HG03095 (cell line): ENCODE results near the gene SLC38A9.
"Not testable (repeated sequence)": the region's sequence is repeated elsewhere in the genome, so short reads cannot be mapped to it uniquely, and the experiment has no call there.

Experiments used
- ATAC-seq: cut with Tn5 transposase; IDR thresholded peaks from one replicate; pipeline ENCODE4 v1.9.1; 2021; ENCODE audit warnings: moderate library complexity; ENCODE audit not compliant: unreplicated experiment

Gene SLC38A9

DNA sequence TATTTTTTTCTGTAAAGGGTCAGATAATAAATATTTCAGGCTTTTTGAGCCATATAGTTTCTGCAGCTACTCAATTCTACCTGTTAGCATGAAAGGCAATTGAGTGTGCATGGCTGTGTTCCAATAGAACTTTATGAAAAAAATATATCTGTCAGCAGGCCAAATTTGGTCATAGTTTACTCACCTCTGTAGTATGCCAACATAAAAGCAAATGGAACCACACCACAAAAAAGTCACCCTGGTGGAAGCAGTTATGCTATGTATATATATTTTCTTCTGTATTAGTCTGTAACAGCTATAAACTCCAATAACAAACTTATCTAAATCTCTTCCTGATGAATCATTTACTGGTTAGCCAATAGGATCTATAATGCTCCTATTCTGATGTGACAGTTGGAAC, 3.4 kb downstream of the SLC38A9 start:
- no peak for ATAC-seq

GRCh38 chr5:55706230-55706629, 5.9 kb downstream of the SLC38A9 start:
- ATAC-seq = no peak

DNA sequence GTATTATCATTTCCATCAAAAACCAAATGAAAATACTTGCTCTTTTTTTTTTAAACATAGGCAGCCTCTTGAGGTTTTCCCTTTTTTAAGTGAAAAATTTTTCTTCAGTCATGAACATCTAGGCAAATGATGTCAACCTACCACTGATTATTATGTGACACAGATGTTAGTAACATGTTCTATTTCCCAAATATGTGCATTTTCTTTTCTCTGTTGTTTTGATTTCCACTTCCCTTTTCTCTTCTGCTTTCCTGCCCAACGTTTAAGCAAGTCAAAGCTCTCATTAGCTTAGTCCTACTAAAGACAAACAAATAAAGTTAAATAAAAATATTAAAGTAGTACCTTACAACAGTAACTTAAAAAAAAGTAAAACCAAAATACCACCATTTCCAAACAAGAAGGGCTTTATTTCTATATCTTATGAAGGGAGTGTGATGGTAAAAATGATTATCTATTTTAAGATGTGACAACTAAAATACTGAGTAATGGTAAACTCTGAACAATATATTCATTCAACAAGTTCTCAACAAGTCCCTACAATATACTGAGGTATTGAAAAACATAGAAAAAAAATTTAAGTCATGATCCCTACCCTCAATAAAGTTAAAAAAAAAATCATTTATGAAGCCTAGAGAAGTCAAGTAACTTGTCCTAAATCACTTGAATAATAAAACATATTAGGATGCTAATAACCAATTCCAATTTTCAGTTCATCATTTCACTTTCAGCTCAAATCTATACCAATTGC, 9.4 kb downstream of the SLC38A9 start:
- no peak for ATAC-seq

- no peak for ATAC-seq
Observed at GRCh38 chr5:55701462-55702103, 10.5 kb downstream of the SLC38A9 start.

DNA sequence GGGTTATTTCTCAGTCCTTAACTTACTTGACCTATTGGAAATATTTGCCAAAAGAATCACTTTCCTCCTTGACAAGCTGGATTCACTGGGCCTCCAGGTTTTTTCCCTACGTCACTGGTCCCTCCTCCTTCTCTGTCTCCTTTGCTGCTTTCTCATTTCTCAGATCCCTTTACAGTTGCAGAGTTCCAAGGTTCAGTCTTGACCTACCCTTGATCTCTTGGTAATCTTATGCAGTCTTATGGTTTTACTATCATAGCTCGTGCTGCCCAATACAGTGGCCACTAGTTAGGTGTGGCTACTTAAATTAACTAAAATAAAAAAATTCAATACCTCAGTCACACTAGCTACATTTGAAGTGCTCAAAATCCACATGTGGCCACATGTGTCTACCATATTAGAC, 11.4 kb downstream of the SLC38A9 start:
- no peak for ATAC-seq

- ATAC-seq = no peak
Observed at GRCh38 chr5:55699041-55699688, 13.0 kb downstream of the SLC38A9 start.

- ATAC-seq = not testable (repeated sequence)
Observed at GRCh38 chr5:55696704-55697103, 15.4 kb downstream of the SLC38A9 start.

DNA sequence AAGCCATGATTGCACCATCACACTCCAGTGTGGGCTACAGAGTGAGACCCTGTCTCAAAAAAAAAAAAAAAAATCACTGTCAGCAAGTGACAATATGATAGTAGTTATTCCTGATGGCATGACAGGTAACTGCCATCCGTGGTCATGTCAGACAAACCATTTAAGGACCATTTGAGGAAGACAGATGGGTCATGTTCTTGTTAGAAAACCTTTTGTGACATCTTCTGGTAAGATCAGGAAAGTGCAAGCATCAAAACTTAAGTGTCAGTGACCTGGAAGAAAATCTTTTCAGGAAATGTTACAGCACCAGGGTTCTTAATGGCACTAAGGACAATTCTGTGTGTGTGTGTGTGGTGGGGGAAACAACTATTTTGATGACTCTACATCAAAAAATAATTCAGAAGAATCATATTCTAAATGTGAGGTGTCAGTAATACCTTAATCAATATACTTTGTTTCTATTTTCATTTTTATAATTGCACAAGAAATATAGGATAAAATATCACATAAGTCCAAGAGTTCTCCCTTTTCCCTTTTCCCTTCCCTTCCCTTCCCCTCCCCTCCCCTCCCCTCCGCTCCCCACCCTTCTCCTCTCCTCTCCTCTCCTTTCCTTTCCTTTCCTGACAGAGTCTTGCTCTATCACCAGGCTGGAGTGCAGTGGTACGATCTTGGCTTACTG, 17.8 kb downstream of the SLC38A9 start:
- ATAC-seq = no peak

- no peak for ATAC-seq
Observed at GRCh38 chr5:55692509-55692908, 19.6 kb downstream of the SLC38A9 start.

DNA sequence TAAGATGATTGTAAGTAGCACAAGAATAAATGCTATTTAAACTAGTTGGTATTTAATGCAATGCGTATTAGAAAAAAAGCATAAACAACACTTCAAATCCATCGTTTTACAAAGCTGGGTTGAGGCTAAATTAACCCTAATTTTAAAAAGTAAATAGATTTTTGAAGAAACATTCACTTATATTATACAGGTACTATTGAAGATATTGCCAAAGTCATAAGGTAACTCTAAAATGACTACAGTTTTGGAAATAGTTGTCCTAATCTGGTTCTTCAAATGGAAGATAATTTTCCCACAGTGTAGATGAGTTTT, 20.1 kb downstream of the SLC38A9 start:
- ATAC-seq = no peak

- no peak for ATAC-seq
Observed at GRCh38 chr5:55691265-55692105, 20.6 kb downstream of the SLC38A9 start.

DNA sequence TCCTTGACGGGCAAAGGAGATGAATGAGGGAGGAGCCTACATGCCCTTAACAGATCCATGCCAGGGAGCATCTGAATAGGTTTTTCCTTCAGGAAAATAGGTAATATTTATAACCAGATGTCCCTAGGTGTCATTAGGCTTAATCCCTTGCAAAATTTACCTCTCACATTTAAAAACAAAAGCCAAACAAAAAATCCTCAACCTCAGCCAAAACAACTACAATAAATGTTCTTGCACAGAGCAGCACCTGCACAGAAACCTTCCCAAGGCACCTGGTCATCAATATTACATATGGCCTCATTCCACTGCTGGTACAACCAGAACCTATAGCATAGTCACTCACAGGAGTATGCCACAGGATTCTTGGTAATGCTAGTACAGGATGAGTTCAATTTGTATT, 30.1 kb downstream of the SLC38A9 start:
- ATAC-seq = no peak

- no peak for ATAC-seq
Observed at GRCh38 chr5:55681301-55681700, 30.8 kb downstream of the SLC38A9 start.

GRCh38 chr5:55680353-55680752, 31.8 kb downstream of the SLC38A9 start:
- no peak for ATAC-seq

DNA sequence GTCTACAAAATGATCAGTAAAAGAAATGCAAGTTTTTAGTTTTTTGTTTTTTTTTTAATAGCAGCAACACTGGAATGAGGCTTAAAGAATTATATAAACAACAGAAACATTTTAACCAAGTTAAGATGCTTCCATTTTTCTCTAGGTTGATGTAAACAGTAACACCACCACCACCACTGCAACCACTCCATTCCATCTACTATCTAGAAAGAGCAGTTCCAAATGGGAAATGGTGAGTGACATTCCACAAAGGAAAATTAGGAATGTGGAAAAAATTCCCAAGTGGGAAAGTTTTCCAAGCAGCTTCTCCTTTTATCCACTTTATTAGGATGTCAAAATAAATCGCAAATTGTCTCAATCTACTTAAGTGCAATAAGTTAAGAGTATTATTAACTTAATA, 32.6 kb downstream of the SLC38A9 start:
- ATAC-seq = no peak

GRCh38 chr5:55675119-55675518, 37.0 kb downstream of the SLC38A9 start:
- ATAC-seq = no peak

DNA sequence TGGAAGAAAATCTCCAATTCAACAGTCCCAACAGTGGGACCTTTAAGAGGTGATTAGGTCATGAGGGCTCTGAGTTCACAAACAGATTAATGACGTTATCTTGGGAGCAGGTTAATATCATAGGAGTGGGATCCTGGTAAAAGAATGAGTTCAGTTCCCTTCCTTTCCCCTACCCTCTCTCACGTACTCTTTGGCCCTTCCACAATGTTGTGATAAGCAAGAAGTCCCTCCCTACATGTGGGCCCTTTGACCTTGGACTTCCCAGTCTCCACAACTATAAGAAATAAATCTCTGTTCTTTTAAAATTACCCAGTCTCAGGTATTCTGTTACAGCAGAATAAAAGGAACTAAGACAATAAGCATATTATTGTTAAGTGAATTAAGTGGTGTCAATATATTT, 37.8 kb downstream of the SLC38A9 start:
- no peak for ATAC-seq

DNA sequence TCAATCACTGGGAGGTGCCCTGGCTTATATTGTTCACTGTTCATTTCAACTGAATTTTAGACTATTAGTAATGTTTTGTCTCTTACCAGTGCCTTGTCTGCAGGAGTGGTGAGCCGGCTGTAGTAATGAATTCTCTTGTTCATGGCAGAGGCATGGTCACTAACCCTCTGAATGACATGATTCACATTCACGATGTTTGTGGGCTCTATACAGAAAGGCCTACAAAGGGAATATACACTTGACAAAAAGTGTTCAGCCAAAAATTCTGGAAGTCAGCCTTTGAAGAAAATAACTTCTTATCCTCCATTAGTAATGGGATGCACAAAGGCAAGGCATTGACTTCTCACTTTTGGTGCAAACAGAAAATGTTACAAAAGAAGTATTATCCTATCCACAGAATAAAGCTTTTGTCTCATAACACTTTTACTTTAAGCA, 39.6 kb downstream of the SLC38A9 start:
- no peak for ATAC-seq

DNA sequence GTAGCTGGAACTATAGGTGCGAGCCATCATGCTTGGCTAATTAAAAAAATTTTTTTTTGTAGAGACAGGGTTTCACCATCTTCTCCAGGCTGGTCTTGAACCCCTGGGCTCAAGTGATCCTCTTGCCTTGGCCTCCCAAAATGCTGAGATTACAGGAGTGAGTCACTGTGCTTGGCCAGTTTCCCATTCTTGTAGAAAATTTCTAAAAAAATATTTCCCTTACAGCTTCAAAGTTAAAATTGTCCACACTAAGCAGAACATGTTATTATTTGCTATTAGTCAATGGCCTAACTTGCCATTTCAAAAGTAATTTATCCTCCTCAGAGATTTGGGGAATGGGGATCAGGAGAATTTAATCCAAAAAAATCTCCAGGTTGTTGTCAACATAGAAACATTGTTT, 40.1 kb downstream of the SLC38A9 start:
- ATAC-seq = no peak

GRCh38 chr5:55668356-55668755, 43.8 kb downstream of the SLC38A9 start:
- ATAC-seq = no peak

DNA sequence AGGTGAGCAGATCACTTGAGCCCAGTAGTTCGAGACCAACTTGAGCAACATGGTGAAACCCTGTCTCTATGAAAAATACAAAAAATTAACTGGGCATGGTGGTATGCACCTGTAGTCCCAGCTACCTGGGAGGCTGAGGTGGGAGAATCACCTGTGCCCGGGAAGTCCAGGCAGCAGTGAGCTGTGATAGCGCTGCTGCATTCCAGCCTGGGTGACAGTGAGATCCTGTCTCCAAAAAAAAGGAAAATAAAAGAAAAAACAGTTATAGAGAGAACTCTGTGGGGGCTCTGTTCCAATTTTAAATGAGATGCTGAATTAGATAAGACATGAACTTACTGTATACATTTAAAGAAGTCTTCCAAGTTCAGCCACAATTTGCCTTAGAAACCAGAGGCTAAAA, 44.2 kb downstream of the SLC38A9 start:
- ATAC-seq = no peak
